ENCODE data around the gene ABCD1. TPM values are rescaled to one million over a fixed set of nuclear protein-coding genes. Genes with fewer than 3 reads are reported as not detected.

Gene ABCD1
- total RNA-seq, 1 donor from 2014 or later, result 6.6 TPM

DNA sequence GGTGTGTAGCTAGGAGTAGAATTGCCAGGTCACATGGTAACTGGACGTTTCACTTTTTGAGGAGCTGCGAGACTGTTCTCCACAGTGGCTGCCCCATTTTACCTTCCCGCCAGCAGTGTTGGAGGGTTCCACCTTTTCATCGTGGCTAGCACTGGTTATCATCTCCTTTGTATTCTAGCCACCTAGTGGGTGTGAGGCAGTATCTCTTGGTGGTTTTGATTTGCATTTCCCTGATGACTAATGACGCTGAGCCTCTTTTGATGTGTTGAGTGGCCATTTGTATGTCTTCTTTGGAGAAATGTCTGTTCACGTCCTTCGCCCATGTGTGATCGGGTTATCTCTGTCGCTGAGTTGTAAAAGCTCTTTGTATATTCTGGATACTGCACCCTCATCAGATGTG is 10.6 kb downstream of the ABCD1 start:
- no peak for DNase-seq (ENCODE audit: low read depth, low spot score)
- Mint-ChIP-seq H3K4me3 (no peak overlapping the region), H3K9me3 (peaks cover 16% of the 10 kb centered on the region), H3K27me3 (ENCODE audit: low read depth) (no peaks in the 10 kb centered on the region), H3K4me1 (peaks cover 4% of the 10 kb centered on the region), H3K36me3 (ENCODE audit: low read depth) (peaks cover 18% of the 10 kb centered on the region), H3K27ac (ENCODE audit: unreplicated experiment) (no peak overlapping the region)
- TF ChIP-seq CTCF (conservative IDR thresholded peaks at IDR 0.05), result no peak

DNA sequence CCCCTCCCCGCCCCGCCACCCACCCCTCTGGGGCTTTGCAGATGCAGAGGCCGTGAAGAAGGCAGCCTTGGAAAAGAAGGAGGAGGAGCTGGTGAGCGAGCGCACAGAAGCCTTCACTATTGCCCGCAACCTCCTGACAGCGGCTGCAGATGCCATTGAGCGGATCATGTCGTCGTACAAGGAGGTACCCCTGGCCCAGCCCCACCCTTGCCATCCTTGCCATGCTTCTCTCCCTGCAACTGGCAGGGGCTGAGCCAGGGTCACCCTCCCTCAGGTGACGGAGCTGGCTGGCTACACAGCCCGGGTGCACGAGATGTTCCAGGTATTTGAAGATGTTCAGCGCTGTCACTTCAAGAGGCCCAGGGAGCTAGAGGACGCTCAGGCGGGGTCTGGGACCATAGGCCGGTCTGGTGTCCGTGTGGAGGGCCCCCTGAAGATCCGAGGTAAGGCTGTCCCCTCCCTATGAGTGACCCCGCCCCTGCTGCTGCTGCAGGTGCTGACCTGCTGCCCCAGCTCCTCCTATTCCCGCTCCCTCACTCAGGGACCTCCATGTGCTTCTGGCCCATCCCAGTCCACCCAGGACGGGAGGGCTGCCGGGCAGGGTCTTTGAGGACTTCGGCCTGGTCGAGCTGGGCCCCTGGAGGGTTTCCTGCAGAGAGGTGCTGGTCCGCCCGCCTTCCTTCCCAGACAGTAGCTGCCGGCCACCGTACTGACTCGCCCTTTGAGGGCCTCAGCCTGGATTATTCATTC is 11.6 kb downstream of the ABCD1 start:
- no peak overlapping the region for H3K4me3 Mint-ChIP-seq
- TF ChIP-seq CTCF (conservative IDR thresholded peaks at IDR 0.05), result no peak
- H3K4me1 Mint-ChIP-seq, result peaks cover 4% of the 10 kb centered on the region
- peak overlapping the region; percentile 19 for H3K27ac Mint-ChIP-seq (ENCODE audit: unreplicated experiment)
- H3K36me3 Mint-ChIP-seq (ENCODE audit: low read depth), result peaks cover 14% of the 10 kb centered on the region
- H3K27me3 Mint-ChIP-seq (ENCODE audit: low read depth), result no peaks in the 10 kb centered on the region
- H3K9me3 Mint-ChIP-seq, result peaks cover 12% of the 10 kb centered on the region
- DNase-seq (ENCODE audit: low read depth, low spot score), result no peak

DNA sequence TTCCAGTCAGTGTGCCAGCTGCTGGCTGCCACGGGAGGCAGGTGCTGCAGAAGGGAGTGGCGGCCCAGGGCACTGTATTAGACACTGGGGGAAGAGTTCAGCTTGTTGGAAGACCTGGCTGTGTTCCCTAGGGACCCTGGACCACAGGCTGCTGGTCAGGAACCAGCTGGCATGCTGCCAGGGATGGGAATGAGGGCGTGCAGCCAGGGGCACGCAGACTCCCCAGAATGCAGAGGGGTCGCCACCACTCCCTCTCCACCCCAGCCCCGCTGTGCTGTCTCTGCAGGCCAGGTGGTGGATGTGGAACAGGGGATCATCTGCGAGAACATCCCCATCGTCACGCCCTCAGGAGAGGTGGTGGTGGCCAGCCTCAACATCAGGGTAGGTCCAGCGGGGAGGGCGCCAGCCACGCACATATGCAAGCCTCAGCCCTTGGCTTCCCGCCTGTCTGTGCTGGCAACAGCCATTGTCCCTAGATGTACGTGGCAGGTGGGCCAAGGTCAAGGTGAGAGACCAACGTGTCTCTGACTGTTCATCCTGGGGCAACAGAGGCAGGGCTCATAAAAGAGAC is 12.3 kb downstream of the ABCD1 start:
- Mint-ChIP-seq H3K4me1 (peaks cover 4% of the 10 kb centered on the region), H3K36me3 (ENCODE audit: low read depth) (peaks cover 6% of the 10 kb centered on the region), H3K27me3 (ENCODE audit: low read depth) (no peaks in the 10 kb centered on the region), H3K9me3 (peaks cover 5% of the 10 kb centered on the region), H3K4me3 (no peak overlapping the region), H3K27ac (ENCODE audit: unreplicated experiment) (no peak overlapping the region)
- TF ChIP-seq CTCF (conservative IDR thresholded peaks at IDR 0.05), result no peak
- DNase-seq (ENCODE audit: low read depth, low spot score), result no peak

DNA sequence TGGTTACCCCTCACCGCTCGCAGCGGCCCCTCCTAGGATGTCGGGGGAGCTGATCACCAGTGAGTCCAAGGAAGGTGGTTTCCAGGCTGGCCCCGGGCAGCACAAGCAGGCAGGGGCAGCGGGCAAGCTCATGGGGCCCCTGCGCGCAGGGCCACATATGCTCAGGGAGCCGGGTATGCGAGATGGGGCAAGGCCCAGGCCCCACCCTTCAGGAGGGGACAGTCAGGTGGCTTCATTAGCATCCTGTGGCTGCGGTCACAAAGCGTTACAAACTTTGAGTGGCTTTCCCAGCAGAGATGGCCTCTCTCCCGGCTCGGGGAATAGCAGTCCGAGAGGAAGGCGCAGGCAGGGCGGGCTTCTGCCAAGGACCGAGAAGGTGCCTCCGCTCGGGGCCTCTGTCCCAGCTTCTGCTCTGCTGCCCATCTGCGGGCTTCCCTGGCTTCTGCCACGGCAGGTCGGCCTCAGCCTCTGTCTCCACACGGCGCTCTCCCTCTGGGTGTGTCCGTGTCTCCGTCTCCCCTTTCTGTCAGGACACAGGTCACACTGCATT is 13.5 kb downstream of the ABCD1 start:
- Mint-ChIP-seq H3K9me3 (peaks cover 5% of the 10 kb centered on the region), H3K27ac (ENCODE audit: unreplicated experiment) (no peak overlapping the region), H3K4me3 (no peak overlapping the region), H3K36me3 (ENCODE audit: low read depth) (peaks cover 6% of the 10 kb centered on the region), H3K4me1 (peaks cover 4% of the 10 kb centered on the region), H3K27me3 (ENCODE audit: low read depth) (no peaks in the 10 kb centered on the region)
- DNase-seq (ENCODE audit: low read depth, low spot score), result no peak
- TF ChIP-seq CTCF (conservative IDR thresholded peaks at IDR 0.05), result no peak

DNA sequence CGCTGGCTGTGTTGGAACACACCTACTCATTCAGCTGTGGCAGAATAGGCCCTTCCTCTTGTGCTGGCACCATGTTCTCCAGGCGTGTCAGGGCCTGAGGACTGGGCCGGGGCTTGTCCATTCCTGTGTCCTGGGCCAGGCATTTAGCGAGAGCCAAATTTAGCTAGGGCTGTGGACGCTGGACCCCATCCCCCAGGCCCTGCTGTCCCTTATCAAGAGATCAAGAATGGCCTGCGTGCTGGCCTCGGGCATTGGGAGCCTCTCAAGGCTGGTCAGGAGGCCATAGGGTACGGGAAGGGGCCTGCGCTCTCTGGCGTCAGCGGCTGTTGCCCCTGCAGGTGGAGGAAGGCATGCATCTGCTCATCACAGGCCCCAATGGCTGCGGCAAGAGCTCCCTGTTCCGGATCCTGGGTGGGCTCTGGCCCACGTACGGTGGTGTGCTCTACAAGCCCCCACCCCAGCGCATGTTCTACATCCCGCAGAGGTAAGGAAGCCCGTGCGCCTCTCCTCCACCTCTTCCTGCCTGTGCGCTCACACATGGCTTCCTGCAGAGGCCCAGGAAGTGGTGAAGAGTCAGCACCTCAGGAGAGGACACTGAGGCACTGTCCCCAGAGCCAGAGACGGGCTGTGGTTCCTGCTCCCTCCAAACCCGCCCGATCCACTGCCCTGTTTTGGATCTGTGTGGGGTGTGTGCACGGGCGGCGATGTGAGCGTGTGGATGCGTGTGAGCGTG is 15.3 kb downstream of the ABCD1 start:
- H3K27ac Mint-ChIP-seq (ENCODE audit: unreplicated experiment), result no peak overlapping the region
- no peak for TF ChIP-seq CTCF (conservative IDR thresholded peaks at IDR 0.05)
- no peak overlapping the region for H3K4me3 Mint-ChIP-seq
- peaks cover 1% of the 10 kb centered on the region for H3K36me3 Mint-ChIP-seq (ENCODE audit: low read depth)
- peaks cover under 1% of the 10 kb centered on the region for H3K9me3 Mint-ChIP-seq
- no peak for DNase-seq (ENCODE audit: low read depth, low spot score)
- H3K4me1 Mint-ChIP-seq, result peaks cover 4% of the 10 kb centered on the region
- H3K27me3 Mint-ChIP-seq (ENCODE audit: low read depth), result no peaks in the 10 kb centered on the region

Measured in neural crest cell (in vitro differentiated cells).